GM19193 (cell line): Measurements from ENCODE around the gene UMODL1.

ENCODE experiments used
- POLR2A ChIP-seq: IDR thresholded peaks from 4 replicates; pipeline ENCODE4 v1.6.1; 2011; ENCODE audit not compliant: insufficient read depth, insufficient read length; ENCODE audit errors: extremely low read depth

The UMODL1 gene

DNA sequence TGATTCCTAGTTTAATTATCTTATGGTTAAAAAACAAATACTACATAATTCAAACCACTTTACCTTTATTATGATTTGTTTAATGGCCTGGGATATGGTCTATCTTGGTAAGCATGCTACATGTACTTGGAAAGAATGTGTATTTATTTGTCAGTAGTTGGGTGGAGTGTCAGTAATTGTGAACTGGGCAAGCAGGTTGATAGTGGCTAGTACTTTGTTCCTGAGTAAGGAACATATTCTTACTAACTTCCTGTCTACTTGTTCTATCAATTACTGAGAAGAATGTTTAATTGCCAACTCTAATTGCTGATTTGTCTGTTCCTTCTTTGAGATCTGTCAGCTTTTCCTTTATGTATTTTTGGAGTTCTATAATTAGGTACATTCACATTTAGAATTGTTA is 98.6 kb downstream of the UMODL1 start:
- no peak for TF ChIP-seq POLR2A

DNA sequence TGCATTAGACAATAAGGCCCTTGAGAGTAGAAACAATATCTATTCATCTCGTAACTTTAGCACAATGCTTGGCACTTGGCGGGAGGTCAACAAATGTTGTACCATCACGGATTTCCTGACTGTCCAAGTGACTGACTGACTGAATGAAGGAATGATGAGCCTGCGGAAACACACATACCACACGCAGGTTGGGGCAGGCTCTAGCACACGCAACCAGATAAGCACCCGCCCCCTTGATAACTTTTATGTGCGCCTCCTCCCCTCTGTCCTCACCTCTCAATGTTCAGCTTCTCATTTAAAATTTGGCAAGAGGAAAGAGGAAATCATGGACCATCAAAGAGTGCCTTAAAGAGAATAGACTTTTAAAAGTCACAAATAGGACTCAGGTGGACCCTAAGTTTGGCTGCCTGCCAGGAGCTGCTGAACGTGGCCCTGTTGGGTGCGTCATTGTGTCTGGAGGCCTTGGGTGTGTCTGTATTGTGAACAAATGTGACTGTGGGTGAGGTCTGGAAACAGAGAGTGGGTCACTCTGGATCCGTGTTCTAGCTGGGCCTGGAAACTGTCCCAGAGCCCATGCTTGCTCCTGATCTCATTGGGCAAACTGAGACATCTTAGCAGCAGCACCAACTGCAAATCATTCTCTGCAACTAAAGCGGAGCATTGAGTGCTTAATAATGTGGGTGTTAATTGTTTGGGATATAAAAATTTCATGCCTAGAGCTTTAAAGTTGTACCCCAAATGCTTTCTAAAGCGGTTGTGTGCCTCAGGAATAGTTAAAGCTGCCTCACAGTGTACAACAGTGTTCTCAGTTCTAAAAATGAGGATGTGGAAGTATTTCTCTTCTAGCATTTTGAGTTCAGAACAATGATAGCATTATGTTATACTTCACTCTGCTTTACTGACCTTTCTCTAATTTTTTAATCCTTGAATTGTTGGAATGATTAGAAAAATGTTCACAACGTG is 100.3 kb downstream of the UMODL1 start:
- no peak for TF ChIP-seq POLR2A

DNA sequence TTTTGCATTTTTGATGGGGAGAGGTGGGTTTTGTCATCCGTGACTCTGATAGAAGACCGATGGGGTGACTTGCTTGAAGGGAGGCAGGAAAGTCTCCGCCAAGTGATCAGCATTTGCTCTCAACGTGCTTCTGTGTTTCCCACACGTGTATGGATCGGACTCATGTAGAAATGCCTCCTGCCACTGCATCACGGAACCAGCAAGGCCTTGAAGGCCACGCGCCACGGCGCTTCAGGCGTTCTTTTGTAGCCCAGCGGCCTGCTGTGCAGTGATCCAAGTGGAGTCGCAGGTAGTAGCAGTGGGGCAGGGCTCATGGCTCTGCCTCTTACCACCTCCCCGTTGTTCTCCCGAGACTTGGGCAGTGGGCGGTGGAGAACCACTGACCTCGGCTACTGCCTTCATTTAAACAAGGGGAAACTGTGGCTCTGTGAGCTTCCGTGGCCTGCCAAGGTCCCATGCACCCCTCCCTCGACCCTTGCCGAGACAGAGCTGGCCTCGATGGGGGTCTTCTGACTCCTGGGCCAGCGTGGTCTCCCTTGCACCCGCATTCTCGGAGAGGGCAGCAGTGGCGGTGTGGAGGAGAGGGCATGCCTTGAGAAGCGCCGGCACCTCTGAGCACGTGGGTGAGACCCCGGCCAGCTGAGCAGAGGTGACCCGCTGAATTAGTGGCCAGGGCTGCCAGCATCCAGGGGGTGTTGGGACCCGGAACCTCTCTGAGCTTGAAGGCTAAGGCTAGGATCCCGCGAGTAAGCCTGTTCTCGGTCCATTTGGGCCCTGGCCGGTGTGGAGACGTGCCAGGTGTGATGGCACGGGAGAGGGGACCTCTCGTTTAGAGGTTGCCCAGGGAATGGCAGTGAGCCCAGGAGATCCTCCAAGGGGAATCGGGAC is 101.7 kb downstream of the UMODL1 start:
- no peak for TF ChIP-seq POLR2A

DNA sequence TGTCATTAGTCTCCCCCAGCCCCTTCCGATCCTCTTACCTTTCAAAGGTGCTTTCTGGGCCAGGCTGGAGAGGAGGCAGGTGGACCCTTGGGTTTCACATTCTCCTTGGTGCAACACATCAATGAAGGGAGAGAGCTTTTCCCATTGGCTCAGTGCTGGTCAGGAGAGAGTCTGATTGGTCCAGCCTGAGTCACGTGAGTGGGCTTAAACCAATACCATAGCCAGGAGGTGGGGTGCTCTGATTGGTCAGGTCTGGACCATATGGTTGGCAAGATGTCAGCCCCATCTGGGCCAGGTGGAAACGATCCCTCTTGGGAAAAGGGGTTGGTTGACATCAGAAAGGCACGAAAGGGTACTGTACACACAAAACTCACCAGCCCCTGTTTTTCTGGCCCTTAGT is 103.1 kb downstream of the UMODL1 start:
- TF ChIP-seq POLR2A: no peak

DNA sequence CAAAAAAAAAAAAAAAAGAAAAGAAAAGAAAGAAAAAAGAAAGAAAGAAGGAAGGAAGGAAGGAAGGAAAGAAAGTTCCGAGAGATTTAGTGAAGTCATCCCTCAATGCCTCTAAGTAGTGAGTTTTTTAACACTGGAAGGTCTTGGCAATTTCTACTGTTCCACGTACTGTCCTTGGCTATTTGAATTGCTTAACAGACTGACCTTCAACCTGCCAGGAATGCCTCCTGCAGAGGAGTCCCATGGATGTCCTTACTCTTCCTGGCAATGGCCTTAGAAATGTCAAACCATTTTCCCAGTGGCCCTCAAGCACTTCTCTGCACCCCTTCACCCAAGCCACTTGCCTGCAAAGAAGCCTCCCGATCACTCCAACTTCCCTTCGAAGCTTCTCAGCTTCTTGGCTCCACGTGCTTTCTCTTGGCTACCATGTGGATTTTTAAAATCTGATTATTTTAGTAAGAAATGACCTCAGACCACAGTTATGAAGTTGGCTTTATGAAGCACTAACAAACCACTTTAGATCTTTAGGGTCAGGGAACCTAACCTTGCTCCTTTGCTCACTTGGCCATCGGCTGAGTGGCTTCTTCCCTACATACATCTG is 104.1 kb downstream of the UMODL1 start:
- TF ChIP-seq POLR2A: no peak

DNA sequence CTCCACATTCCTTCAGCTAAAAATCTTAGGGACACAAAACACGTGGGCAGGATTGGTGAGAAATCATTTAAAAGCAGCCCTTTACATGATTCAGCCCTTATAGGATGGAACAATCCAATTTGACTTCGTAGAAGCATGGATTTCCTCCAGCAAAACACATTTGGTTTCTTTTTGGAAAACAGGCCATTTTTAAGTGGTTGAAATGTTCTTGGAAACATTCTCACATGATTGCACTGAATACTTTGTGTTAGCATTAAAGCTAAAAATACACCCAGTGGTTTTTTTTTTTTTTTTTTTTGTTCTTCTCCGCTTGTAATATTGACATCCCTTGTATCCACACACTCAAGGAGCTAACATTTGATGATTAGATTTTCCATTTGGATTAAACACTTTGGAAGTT is 105.7 kb downstream of the UMODL1 start:
- no peak for TF ChIP-seq POLR2A

DNA sequence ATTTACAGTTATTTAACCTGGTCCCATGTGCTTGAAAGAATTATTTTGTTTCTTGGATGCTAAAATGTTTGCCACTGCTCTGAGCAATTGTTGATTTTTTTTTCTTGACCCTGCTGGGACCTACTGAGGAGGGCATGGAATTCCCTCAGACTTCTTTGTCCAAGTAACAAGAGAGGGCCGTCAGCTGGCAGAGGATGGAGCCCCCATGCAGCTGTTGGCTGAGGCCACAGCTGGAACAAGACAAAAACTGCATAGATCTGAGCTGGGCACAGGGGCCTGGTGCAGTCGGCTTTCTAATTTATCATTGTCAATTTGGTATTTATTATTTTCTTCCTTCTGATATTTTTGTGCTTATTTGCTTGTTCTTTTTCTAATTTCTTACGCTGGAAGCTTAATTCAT is 108.2 kb downstream of the UMODL1 start:
- TF ChIP-seq POLR2A: no peak

DNA sequence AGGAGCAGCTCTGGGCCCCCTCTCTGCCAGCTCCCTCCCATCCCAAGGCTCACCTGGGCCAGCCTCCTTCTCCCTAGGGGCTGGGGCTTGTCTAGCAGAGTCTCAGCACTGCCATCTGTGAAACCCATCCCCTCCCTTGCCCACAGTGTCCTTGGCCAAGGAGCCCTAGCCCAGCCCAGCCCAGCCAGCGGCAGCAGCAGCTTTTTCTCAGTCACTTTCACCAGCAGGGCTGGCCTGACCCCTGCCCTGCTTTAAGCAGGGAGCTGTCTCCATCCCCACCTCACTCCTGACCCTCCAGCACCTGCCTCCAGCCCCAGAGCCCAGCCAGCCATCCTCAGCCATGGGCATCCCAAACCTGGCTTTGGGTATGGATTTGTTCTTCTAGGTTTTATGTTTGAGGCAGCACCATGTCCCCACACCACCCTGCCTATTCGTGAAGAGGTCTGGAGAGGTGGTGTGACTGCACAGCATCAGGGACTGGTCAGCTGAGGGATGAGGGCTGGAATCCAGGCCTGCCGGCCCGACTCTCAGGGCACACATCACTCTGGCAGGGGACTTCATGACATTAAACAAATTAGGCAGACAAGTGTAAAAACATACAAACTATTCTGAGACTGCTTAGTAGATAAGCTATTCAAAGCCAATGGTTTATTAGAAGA is 111.7 kb downstream of the UMODL1 start:
- TF ChIP-seq POLR2A: no peak

DNA sequence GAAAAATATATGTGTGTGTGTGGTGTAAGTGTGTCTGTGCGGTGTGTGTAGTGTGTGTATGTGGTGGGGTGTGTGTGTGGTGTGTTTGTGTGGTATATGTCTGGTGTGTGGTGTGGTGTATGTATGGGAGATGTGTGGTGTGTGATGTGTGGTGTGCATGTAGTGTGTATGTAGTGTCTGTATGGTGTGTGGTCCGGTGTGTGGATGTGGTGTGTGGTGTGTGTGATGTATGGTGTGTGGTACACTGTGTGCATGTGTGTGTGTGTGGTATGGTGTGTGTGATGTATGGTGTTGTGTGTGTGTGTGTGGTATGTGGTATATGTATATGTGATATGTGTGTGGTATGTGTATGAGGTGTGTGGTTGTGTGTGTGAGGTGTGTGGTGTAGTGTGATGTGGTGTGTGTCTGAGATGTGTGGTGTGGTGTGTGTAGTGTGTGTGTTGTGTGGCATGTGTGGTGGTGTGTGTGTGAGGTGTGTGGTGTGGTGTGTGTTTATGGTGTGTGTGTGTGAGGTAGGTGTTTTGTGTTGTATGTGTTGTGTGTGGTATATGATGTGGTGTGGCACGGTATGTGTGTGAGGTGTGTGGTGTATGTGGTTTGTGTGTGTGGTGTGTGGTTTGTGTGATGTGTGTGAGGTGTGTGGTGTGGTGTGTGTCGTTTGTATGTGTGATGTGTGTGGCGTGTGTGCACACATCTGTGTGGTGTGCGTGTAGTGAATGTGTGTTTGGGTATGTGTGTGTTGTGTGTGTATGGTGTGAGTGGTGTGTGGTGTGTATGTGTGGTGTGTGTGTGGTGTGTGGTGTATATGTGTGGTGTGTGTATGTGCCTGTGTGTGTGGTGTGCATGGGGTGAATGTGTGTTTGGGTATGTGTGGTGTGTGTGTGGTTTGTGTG is 112.5 kb downstream of the UMODL1 start:
- TF ChIP-seq POLR2A: no peak

DNA sequence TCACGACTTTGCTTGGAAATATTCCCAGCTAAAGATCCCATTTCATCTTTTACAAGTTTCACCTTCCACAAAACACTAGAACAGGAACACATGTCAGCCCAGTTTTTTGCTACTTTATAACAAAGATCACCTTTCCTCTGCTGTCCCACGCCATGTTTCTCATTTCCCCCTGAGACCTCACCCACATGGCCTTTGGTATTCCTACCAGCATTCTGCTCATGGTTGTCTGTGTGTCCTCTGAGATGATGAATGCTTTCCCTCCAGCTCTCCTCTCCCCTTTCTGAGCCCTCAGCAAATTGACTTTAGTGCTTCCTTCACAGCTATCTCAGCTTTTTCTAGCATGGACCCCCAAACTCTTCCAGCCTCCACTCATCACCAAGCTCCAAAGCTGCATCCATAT is 115.5 kb downstream of the UMODL1 start:
- no peak for TF ChIP-seq POLR2A

DNA sequence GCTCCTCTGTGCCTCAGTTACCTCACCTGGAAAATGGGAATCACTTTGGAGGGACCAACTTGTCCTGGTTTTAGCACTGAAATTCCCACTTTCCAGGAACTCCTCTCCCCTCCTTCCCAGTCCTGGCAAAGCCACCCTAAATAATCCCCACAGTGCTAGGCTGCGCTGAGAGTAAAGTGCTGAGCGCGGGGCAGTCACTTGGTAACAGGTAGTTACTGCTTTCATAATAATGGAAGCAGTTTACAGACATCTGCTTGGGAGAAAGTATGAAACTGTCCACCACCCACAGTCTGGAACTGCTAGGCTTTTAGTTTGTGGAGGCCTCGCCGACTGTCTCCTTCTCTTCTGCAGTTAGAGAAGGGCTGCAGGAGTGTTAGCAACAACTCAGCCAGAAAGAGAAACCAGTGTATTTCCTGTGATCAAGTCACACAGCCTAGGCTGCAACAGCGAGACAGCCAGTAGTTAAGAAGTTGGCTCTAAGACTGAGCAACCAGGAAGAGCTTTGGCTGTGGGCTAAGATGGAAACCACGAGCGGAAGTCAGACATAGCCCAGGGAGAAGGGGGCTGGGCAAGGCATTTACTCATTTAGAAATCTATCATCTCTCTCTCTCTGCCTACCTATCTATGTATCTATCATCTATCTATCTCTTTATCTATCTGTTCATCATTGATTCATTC is 117.0 kb downstream of the UMODL1 start:
- peak; percentile 55 for TF ChIP-seq POLR2A

DNA sequence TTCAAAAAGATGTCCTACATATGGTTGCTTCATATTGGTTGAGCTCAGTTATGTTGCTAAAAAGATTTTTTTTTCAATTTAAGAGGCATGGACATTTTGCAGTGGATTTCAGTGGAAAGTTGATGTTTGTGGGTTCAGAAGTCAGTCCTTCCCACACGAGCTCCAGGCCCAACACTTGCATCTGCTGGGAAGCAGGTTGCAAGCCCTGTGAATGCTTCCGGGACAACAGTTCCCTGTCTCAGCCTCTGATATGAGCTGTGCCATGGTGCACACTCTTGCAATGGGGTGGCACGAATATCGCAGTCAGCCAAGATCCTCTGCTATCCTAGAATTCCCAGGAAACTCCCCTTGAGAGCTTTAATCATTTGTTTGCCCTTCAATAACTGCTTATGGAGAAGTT is 117.5 kb downstream of the UMODL1 start:
- no peak for TF ChIP-seq POLR2A

DNA sequence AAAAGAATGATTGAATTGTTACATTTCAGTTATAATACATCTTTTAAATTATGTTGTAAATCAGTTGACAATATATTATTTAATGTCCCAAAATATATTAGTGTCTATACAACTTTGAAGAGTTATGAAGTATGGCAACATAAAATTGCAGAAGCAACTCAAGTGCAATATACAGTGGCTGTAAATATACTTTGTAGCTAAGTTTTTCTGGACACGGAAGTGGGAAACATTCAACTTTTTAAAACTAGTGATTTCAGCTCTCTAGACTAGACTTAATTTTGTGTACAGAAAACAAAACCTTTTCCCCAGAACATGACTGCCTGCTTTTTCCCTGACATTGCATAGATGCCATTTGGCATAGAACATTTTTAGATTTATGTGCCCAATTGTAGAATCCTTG is 118.3 kb downstream of the UMODL1 start:
- no peak for TF ChIP-seq POLR2A
